H9 (cell line): ENCODE data around the gene STK24. TPM values are rescaled to one million over a fixed set of nuclear protein-coding genes. Genes with fewer than 3 reads are reported as not detected.

Experiments
- DNase-seq: peaks from one replicate; pipeline ENCODE4 v3.0.0-alpha.2; 2017
- H2AFZ ChIP-seq: one replicate; pipeline ENCODE4 v1.6.1; 2013; ENCODE audit warnings: mild to moderate bottlenecking, low read length, control low read depth, moderate library complexity
- H2AK5ac ChIP-seq: 2 replicates; pipeline ENCODE4 v1.6.1; 2013; ENCODE audit warnings: low read length, control low read depth, mixed read lengths; ENCODE audit not compliant: insufficient read length
- H2BK120ac ChIP-seq: one replicate; pipeline ENCODE4 v1.6.1; 2013; ENCODE audit warnings: low read depth, mild to moderate bottlenecking, low read length, control low read depth, inconsistent platforms; ENCODE audit not compliant: poor library complexity, severe bottlenecking
- H2BK12ac ChIP-seq: 2 replicates; pipeline ENCODE4 v1.6.1; 2013; ENCODE audit warnings: low read length, control low read depth, mixed read lengths, low read depth; ENCODE audit not compliant: insufficient read length
- H2BK15ac ChIP-seq: 2 replicates; pipeline ENCODE4 v1.6.1; 2013; ENCODE audit warnings: low read depth, low read length, control low read depth
- H2BK20ac ChIP-seq: one replicate; pipeline ENCODE4 v1.6.1; 2013; ENCODE audit warnings: low read depth, mild to moderate bottlenecking, low read length, control low read depth, inconsistent platforms; ENCODE audit not compliant: poor library complexity, severe bottlenecking
- H2BK5ac ChIP-seq: 2 replicates; pipeline ENCODE4 v1.6.1; 2013; ENCODE audit warnings: low read length, control low read depth, mixed read lengths; ENCODE audit not compliant: insufficient read length
- H3K14ac ChIP-seq: 2 replicates; pipeline ENCODE4 v1.6.1; 2013; ENCODE audit warnings: low read length, control low read depth; ENCODE audit not compliant: insufficient read depth
- H3K18ac ChIP-seq: 2 replicates; pipeline ENCODE4 v1.6.1; 2013; ENCODE audit warnings: low read depth, mild to moderate bottlenecking, mixed read lengths, low read length, control low read depth; ENCODE audit not compliant: insufficient read length
- H3K23ac ChIP-seq: 2 replicates; pipeline ENCODE4 v1.6.1; 2013; ENCODE audit warnings: low read length, control low read depth, mixed read lengths, low read depth; ENCODE audit not compliant: insufficient read length
- H3K23me2 ChIP-seq: 2 replicates; pipeline ENCODE4 v1.6.1; 2013; ENCODE audit warnings: low read depth, mild to moderate bottlenecking, mixed read lengths, low read length, control low read depth; ENCODE audit not compliant: insufficient read length, poor library complexity, severe bottlenecking
- H3K27ac ChIP-seq: 2 replicates; pipeline ENCODE4 v1.5.1; 2013; ENCODE audit warnings: low read length, control low read depth, mixed read lengths, low read depth; ENCODE audit not compliant: insufficient read length
- H3K27me3 ChIP-seq: 2 replicates; pipeline ENCODE4 v1.6.1; 2013; ENCODE audit warnings: low read length, control low read depth, inconsistent platforms; ENCODE audit not compliant: insufficient read depth
- H3K4ac ChIP-seq: 2 replicates; pipeline ENCODE4 v1.6.1; 2013; ENCODE audit warnings: low read depth, mild to moderate bottlenecking, control low read depth, inconsistent platforms, low read length, moderate library complexity
- H3K4me1 ChIP-seq: 2 replicates; pipeline ENCODE4 v1.6.1; 2013; ENCODE audit warnings: low read length, control low read depth, inconsistent platforms; ENCODE audit not compliant: insufficient read depth
- H3K4me2 ChIP-seq: 2 replicates; pipeline ENCODE4 v1.6.1; 2013; ENCODE audit warnings: low read length, control low read depth, mixed read lengths; ENCODE audit not compliant: insufficient read length, insufficient read depth
- H3K56ac ChIP-seq: 2 replicates; pipeline ENCODE4 v1.6.1; 2013; ENCODE audit warnings: low read depth, mild to moderate bottlenecking, mixed read lengths, low read length, control low read depth; ENCODE audit not compliant: insufficient read length
- H3K79me1 ChIP-seq: 2 replicates; pipeline ENCODE4 v1.6.1; 2013; ENCODE audit warnings: low read depth, mild to moderate bottlenecking, moderate library complexity, low read length, control low read depth, inconsistent platforms; ENCODE audit not compliant: insufficient read depth, poor library complexity, severe bottlenecking
- H3K79me2 ChIP-seq: 2 replicates; pipeline ENCODE4 v1.6.1; 2013; ENCODE audit warnings: low read length, control low read depth, inconsistent platforms; ENCODE audit not compliant: insufficient read depth
- H3K9ac ChIP-seq: 2 replicates; pipeline ENCODE4 v1.6.1; 2013; ENCODE audit warnings: low read length, control low read depth, mixed read lengths; ENCODE audit not compliant: insufficient read length; ENCODE audit errors: extremely low read depth
- H3K9me3 ChIP-seq: one replicate; pipeline ENCODE4 v1.6.1; 2013; ENCODE audit warnings: low read depth, low read length, inconsistent platforms; ENCODE audit not compliant: control insufficient read depth
- H3T11ph ChIP-seq: one replicate; pipeline ENCODE4 v1.6.1; 2013; ENCODE audit warnings: mild to moderate bottlenecking, low read length, control low read depth, inconsistent platforms
- H4K20me1 ChIP-seq: one replicate; pipeline ENCODE4 v1.6.1; 2013; ENCODE audit not compliant: control insufficient read depth, insufficient read length, insufficient read depth
- H4K5ac ChIP-seq: 2 replicates; pipeline ENCODE4 v1.6.1; 2013; ENCODE audit warnings: low read depth, mild to moderate bottlenecking, mixed read lengths, low read length, control low read depth; ENCODE audit not compliant: insufficient read length
- H4K8ac ChIP-seq: replicated peaks from 2 replicates; pipeline ENCODE4 v1.6.1; 2013; ENCODE audit warnings: low read length, control low read depth, mixed read lengths, low read depth; ENCODE audit not compliant: insufficient read length
- H4K91ac ChIP-seq: 2 replicates; pipeline ENCODE4 v1.6.1; 2013; ENCODE audit warnings: low read depth, mild to moderate bottlenecking, moderate library complexity, mixed read lengths, low read length, control low read depth; ENCODE audit not compliant: insufficient read length
- H3K27ac Mint-ChIP-seq, 3 experiments: 2 replicates in 2 of 3; 3 replicates in 1 of 3; pipeline ENCODE4 v1.8.0; 2020 to 2021; ENCODE audit warnings: mixed read lengths in 3 of 3, mild to moderate bottlenecking in 1 of 3, moderate library complexity in 1 of 3
- H3K27me3 Mint-ChIP-seq: 2 replicates; pipeline ENCODE4 v1.8.0; 2021; ENCODE audit warnings: low read depth, mild to moderate bottlenecking, moderate library complexity, mixed read lengths
- H3K36me3 Mint-ChIP-seq, 3 experiments: 2 replicates in 2 of 3; 3 replicates in 1 of 3; pipeline ENCODE4 v1.8.0; 2020 to 2021; ENCODE audit warnings: low read depth in 3 of 3, mixed read lengths in 3 of 3; ENCODE audit not compliant: insufficient read depth in 1 of 3
- H3K4me1 Mint-ChIP-seq, 2 experiments: 2 replicates each; pipeline ENCODE4 v1.8.0; 2020; ENCODE audit warnings: mixed read lengths in 2 of 2
- H3K4me3 Mint-ChIP-seq, 2 experiments: 2 replicates in 1 of 2; 3 replicates in 1 of 2; pipeline ENCODE4 v1.8.0; 2020 to 2021; ENCODE audit warnings: mild to moderate bottlenecking in 2 of 2, mixed read lengths in 2 of 2, moderate library complexity in 1 of 2
- H3K9me3 Mint-ChIP-seq, 2 experiments: 2 replicates in 1 of 2; 3 replicates in 1 of 2; pipeline ENCODE4 v1.8.0; 2020; ENCODE audit warnings: mild to moderate bottlenecking in 2 of 2, mixed read lengths in 2 of 2, moderate library complexity in 1 of 2
- CTCF ChIP-seq: fragments of 200-600 bp; sonication (generic); conservative IDR thresholded peaks from 3 replicates; pipeline ENCODE4 v1.8.0; 2021; ENCODE audit warnings: antibody characterized with exemption, mild to moderate bottlenecking
- WGBS: extraction: QIAGEN DNeasy Blood & Tissue Kit; methylation state at CpG from one replicate; pipeline ENCODE4 v1.1.7; 2013; ENCODE audit warnings: missing lambda C conversion rate, low lambda C conversion rate, mixed read lengths; ENCODE audit not compliant: insufficient read length; ENCODE audit errors: extremely low coverage; 5-methylcytosine and 5-hydroxymethylcytosine counted together
- total RNA-seq: library from RNA; stranded (reverse); gene quantifications from 2 replicates; pipeline ENCODE4 v1.2.1, GENCODE V29; 2021

The STK24 gene
- total RNA-seq, 1 experiment from 2014 or later = 134 TPM

DNA sequence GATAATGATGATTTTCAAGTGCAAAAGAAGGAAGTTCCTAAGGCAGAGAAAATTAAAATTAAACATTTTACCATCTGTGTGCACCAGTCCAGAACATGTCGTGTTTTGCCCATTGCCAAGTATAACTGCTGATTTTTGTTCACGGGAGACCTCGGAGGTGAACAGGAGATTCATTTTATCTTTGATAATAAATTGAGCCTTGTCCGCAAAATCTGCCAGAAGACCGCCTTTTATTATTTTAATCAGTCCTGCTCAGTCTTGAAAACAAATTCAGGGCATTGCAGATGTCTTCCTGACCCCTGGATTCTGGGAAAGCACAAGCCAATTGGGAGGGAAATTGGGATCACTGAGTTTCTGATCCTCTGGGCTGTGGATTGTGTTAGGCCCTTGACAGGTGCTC lies 165.9 kb downstream of the STK24 start:
- Histone ChIP-seq H3K79me1 (no peaks in the 10 kb centered on the region), H4K20me1 (no peaks in the 10 kb centered on the region), H2AK5ac (no peak overlapping the region), H4K91ac (no peak overlapping the region), H2BK12ac (no peak overlapping the region), H3K4ac (no peak overlapping the region), H3K23me2 (no peaks in the 10 kb centered on the region), H3K14ac (no peak overlapping the region), H4K8ac (no peak overlapping the region), H3T11ph (no peak overlapping the region), H2BK5ac (no peak overlapping the region), H3K9me3 (no peaks in the 10 kb centered on the region), H2BK120ac (no peak overlapping the region), H3K79me2 (no peaks in the 10 kb centered on the region), H3K23ac (no peak overlapping the region), H2BK15ac (no peak overlapping the region), H3K4me1 (no peaks in the 10 kb centered on the region), H2BK20ac (no peak overlapping the region), H4K5ac (no peak overlapping the region), H3K27ac (no peak overlapping the region), H3K18ac (no peak overlapping the region), H3K9ac (no peak overlapping the region), H2AFZ (no peak overlapping the region), H3K27me3 (no peaks in the 10 kb centered on the region), H3K56ac (no peak overlapping the region), H3K4me2 (no peak overlapping the region)
- Mint-ChIP-seq H3K9me3 (no peaks in the 10 kb centered on the region), H3K27ac (peak overlapping the region in 1 of 3 experiments; percentile 45; a peak in 1 of 7 replicates), H3K4me1 (no peaks in the 10 kb centered on the region), H3K27me3 (no peaks in the 10 kb centered on the region; the same call in 1 of the 2 replicates), H3K36me3 (peaks cover 5 to 45% (median 45%) of the 10 kb centered on the region in 3 experiments), H3K4me3 (no peak overlapping the region)
- DNase-seq = no peak
- no peak for TF ChIP-seq CTCF
- no CpG with 5 or more reads among the region's 5 CpGs for WGBS
